ENCODE results near the gene TMEM8B.

- no peak for TF ChIP-seq CTCF (conservative IDR thresholded peaks at IDR 0.05; ENCODE audit: low read depth, low read length)
- no peak for TF ChIP-seq EZH2 (IDR thresholded peaks at IDR 0.05; ENCODE audit: low read length, unreplicated experiment)
- no peak for TF ChIP-seq EZH2phosphoT487 (IDR thresholded peaks at IDR 0.05; ENCODE audit: borderline replicate concordance, low read length)
Measured at GRCh38 chr9:35909274-35909673, 80.2 kb downstream of the TMEM8B start, which contains the start of gene SPAAR.

Data from PC-3 (cell line).